G401 (cell line): ENCODE measurements around the gene ALPP. TPM values are rescaled to one million over a fixed set of nuclear protein-coding genes. Genes with fewer than 3 reads are reported as not detected.
"Not testable (repeated sequence)": the region's sequence is repeated elsewhere in the genome, so short reads cannot be mapped to it uniquely, and the experiment has no call there.

ENCODE experiments used
- DNase-seq: peaks from one replicate; pipeline ENCODE4 v3.0.0-alpha.2; 2015; ENCODE audit warnings: low spot score
- in situ Hi-C: cut with HindIII; loops from 2 replicates; pipeline ENCODE4 v1.10.0; 2016; ENCODE audit warnings: low sequenced_read_pairs, mixed read lengths
- total RNA-seq: library from RNA; depleted of rRNA; stranded (reverse); fragments of >200 nt; shearing (Covaris generic); gene quantifications from 2 replicates; pipeline ENCODE4 v1.2.3, GENCODE V29; 2014; rRNA removed

Gene ALPP
- total RNA-seq, 1 experiment from 2014 or later: 6.2 TPM

GRCh38 chr2:232416521-232417470, 38.2 kb downstream of the ALPP start:
- in situ Hi-C loops: no loop called here
- no peak for DNase-seq

DNA sequence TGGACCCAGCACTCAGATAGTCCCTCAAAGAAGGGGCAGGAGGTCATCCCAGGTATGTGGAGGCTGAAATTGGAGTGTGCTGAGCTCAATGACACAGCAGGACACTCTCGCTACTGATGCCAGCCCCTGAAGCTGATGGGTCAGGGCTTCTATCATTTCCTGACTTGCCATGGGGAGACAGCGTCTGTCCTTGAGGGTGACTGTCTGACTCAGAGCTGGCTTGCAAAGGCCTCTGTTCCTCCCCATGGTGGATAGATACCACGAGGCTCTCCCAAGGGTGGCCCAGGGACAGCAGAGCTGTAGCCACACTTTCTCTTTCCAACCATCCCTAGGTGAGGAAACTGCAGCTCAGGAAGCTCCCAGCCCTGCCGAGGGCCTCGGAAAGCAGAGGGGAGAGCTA, 38.9 kb downstream of the ALPP start:
- no peak for DNase-seq
- in situ Hi-C loops: no loop called here

DNA sequence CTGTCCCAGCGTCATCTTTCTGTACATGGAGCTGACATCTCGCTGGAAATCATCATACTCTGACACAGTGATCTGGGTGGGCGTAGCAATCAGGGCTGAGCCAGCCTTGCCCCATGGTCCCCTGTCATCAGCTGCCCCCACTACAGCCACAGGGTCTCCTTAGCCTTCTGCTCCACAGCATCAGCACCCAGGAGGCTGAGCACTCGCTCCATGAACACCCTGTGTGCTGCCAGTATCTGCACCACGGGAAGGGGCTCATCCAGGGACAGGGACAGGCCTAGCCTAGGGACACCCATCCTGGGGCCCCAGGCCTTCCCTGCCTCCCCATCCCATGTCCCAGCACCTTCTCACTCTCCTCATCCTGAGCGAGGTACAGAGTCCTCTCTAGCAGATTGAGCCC, 39.5 kb downstream of the ALPP start:
- in situ Hi-C loops: no loop called here

DNA sequence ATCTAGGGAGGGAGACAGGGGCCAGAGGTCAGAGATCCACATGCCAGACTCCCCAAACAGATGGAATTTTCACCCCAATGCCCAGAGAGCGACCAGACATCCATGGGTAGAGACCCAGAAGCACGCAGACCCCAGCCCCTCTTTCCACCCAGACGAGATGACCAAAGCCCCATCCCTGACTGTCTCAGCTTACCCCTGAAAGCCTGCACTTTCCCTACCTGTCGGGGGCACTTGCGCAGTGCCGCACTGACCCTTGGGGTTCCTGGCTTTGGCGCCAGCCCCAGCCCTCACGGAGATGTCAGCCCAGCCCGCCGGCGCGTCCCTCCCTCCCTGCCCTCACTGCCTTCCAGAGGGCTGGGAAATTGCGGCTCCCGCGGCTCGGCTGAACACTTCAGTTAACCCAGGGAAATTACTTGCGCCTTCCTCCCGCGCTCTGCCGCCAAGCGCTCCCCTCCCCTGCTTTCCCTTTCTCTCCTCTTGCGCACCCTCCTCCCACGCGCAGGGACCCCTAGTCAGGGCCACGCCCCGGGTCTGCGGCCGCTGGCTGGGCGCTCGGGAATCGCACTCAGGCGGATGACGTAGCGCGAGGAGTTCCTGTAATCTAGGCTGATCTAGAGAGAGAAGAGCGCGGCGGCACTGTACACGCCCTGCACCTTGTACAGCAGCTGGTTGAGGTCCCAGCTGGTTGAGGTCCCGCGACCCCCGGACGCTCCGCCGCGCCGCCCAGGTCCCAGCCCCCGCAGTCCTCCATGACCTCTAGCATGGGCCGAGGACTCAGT, 40.1 kb downstream of the ALPP start:
- no peak for DNase-seq
- in situ Hi-C loops: no loop called here

More for the DNA sequence above, 39.5 kb downstream of the ALPP start:
- no peak for DNase-seq

- no peak for DNase-seq
- in situ Hi-C loops: no loop called here
Measured at GRCh38 chr2:232419245-232420072, 40.9 kb downstream of the ALPP start.

DNA sequence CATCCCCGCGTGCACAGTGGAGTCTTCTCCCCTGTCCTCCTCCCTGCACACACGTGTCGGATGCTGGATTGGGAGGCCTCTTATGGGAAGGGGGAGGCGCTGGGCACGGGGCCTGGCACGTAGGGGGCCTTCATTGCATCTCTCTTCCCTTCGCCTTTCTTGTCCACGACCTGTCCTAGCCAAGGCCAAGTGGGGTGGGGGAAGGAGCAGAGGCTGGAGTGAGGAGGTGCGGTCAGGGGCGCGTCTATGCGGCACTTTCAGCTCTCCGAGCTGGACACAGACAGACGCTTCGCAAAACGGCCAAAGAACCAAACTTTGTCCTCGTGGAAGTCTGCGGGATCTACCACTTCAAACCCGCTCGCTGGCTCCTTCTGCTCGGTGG, 41.5 kb downstream of the ALPP start:
- in situ Hi-C loops: no loop called here

GRCh38 chr2:232420463-232421188, 42.1 kb downstream of the ALPP start:
- in situ Hi-C loops: no loop called here
- no peak for DNase-seq

More for the DNA sequence above, 41.5 kb downstream of the ALPP start:
- DNase-seq: no peak

- no peak for DNase-seq
- in situ Hi-C loops: no loop called here
Measured at GRCh38 chr2:232421189-232421785, 42.7 kb downstream of the ALPP start.

DNA sequence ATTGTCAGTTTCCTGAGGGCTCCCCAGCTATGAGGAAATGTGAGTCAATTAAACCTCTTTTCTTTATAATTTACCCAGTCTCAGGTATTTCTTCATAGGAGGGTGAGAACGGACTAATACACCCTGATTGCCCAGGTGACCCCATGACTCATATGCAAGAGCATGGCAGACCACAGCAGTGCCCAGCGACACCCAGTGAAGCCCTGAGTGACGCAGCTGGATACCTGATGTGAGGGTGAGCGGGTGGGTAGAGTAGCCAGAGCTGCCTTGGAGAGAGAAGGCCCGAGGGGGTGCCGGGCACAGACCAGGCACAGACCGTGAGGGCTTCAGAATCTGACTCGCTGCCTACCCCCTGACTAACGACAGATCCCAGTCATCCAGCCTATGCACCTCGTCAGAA, 43.5 kb downstream of the ALPP start:
- no peak for DNase-seq
- in situ Hi-C loops: no loop called here

DNA sequence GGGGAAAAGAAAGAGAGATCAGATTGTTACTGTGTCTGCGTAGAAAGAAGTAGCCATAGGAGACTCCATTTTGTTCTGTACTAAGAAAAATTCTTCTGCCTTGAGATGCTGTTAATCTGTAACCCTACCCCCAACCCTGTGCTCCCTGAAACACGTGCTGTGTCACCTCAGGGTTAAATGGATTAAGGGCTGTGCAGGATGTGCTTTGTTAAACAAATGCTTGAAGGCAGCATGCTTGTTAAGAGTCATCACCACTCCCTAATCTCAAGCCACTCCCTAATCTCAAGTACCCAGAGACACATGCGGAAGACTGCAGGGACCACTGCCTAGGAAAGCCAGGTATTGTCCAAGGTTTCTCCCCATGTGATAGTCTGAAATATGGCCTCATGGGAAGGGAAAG, 44.4 kb downstream of the ALPP start:
- in situ Hi-C loops, DNase-seq: not testable (repeated sequence)

DNA sequence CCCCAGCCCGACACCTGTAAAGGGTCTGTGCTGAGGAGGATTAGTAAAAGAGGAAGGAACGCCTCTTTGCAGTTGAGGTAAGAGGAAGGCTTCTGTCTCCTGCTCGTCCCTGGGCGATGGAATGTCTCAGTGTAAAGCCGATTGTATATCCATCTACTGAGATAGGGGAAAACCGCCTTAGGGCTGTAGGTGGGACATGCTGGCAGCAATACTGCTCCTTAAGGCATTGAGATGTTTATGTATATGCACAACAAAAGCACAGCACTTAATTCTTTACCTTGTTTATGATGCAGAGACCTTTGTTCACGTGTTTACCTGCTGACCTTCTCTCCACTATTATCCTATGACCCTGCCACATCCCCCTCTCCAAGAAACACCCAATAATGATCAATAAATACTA, 44.9 kb downstream of the ALPP start:
- DNase-seq, in situ Hi-C loops: not testable (repeated sequence)

DNA sequence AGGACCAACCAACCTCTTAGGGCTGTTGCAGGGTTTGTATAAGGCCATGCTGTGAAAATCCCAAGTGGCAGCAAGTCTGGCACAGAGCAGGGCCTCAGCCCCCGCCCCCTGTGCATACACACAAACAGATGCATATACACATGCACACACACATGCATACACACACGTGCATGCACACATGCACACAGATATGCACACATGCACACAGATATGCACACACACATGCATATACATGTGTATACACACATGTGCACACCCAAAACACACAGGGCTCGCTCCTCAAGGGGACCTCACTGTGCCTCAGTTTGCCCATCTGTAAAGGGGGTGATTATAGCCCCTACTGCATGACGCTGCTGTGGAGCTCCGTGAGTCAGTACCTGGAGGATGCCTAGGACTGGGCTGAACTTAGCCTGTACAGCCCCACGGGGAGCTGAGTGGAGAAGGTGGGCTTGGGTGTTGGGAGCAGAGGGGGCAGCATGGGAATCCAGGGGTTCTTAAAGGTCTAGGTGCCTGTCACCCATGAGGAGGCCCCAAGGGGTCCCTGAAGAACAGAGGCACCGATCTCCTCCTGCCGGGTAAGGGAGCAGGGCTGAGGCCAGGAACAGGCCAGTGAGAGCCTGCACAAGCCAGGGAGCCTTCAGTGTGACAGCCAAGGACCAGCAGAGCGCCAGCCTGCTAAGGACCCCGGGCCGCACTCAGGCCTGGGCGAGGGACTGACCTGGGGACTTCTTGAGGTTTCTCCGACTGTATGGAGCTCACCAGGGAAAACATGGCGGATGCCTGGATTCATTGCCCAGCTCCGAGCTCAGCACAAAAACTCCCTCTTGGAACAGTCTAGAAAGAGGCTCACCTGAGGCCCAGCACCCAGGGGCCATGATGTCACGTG, 53.4 kb downstream of the ALPP start:
- no peak for DNase-seq
- in situ Hi-C loops: no loop called here

Other genes starting within 250 kb of the ALPP start
- 203 and 218 TPM in 2 replicates for gene ALPG, start 28.1 kb downstream of the ALPP start, total RNA-seq
- not detected in 2 replicates for gene ALPI, start 77.4 kb downstream of the ALPP start, total RNA-seq
- 9.6 and 11.9 TPM in 2 replicates for gene ECEL1, start 109.1 kb downstream of the ALPP start, total RNA-seq
- gene PRSS56, start 141.6 kb downstream of the ALPP start, total RNA-seq: not detected in 2 replicates
- not detected in 2 replicates for gene CHRND, start 147.4 kb downstream of the ALPP start, total RNA-seq
- not detected in 2 replicates for gene CHRNG, start 160.9 kb downstream of the ALPP start, total RNA-seq
- gene TIGD1, start 171.8 kb downstream of the ALPP start, total RNA-seq: 5.2 and 7.4 TPM in 2 replicates
- gene EIF4E2, start 171.9 kb downstream of the ALPP start, total RNA-seq: 117 and 140 TPM in 2 replicates